SK-N-SH (cell line): ENCODE data around the gene ID4. TPM values are rescaled to one million over a fixed set of nuclear protein-coding genes. Genes with fewer than 3 reads are reported as not detected.

Experiments used
- CTCF ChIA-PET: fragments of 300-600, 350-600 bp; formaldehyde crosslinking; extraction: SDS; loops from one replicate; lab custom pipeline; 2021; lab: Yijun Ruan, JAX
- POLR2A ChIA-PET: fragments of 350-600 bp; sonication (Branson Sonifier 250); formaldehyde crosslinking; extraction: SDS; loops from one replicate; lab custom pipeline; 2020; ENCODE audit warnings: antibody characterized with exemption, inconsistent platforms; lab: Yijun Ruan, JAX
- DNase-seq: peaks from one replicate; pipeline ENCODE4 v3.0.0; 2012
- H2AFZ ChIP-seq: fragments of 200-600 bp; sonication (generic); 2 replicates; pipeline ENCODE4 v1.8.1; 2016; ENCODE audit warnings: antibody characterized with exemption, mild to moderate bottlenecking, low read depth
- H3F3A ChIP-seq: fragments of 200-600 bp; sonication (generic); replicated peaks from 2 replicates; pipeline ENCODE3; 2016; ENCODE audit warnings: antibody characterized with exemption, mild to moderate bottlenecking; ENCODE audit not compliant: insufficient read depth
- H3K27ac ChIP-seq, 2 experiments: fragments of 200-500 bp in 1 of 2; fragments of 200-600 bp in 1 of 2; sonication (Bioruptor generic) in 1 of 2; sonication (generic), shearing (Covaris generic) in 1 of 2; 2 replicates each; pipeline versions ENCODE4 v1.5.1 to v1.6.1; 2014 to 2016; ENCODE audit warnings: low read depth in 2 of 2, inconsistent platforms in 1 of 2, low read length in 1 of 2, mild to moderate bottlenecking in 1 of 2, mixed read lengths in 1 of 2
- H3K27me3 ChIP-seq: fragments of 200-600 bp; sonication (generic), shearing (Covaris generic); 2 replicates; pipeline ENCODE4 v1.6.1; 2016; ENCODE audit warnings: mixed run types; ENCODE audit not compliant: insufficient read depth
- H3K36me3 ChIP-seq, 2 experiments: fragments of 200-500 bp in 1 of 2; fragments of 200-600 bp in 1 of 2; sonication (Bioruptor generic) in 1 of 2; sonication (generic) in 1 of 2; replicated peaks in 1 of 2; 2 replicates each; pipeline versions ENCODE3 to v1.5.1; 2014 to 2016; ENCODE audit warnings: low read length in 1 of 2, mild to moderate bottlenecking in 1 of 2; ENCODE audit not compliant: insufficient read depth in 2 of 2, control insufficient read depth in 1 of 2
- H3K4me1 ChIP-seq, 2 experiments: fragments of 200-500 bp in 1 of 2; fragments of 200-600 bp in 1 of 2; sonication (Bioruptor generic) in 1 of 2; sonication (generic), shearing (Covaris generic) in 1 of 2; 2 replicates each; pipeline versions ENCODE4 v1.5.1 to v1.6.1; 2014 to 2016; ENCODE audit warnings: low read depth in 1 of 2, low read length in 1 of 2, mixed run types in 1 of 2; ENCODE audit not compliant: insufficient read depth in 2 of 2, control insufficient read depth in 1 of 2
- H3K4me2 ChIP-seq: fragments of 200-600 bp; sonication (generic), shearing (Covaris generic); 2 replicates; pipeline ENCODE4 v1.6.1; 2017; ENCODE audit warnings: mixed run types
- H3K4me3 ChIP-seq, 2 experiments: fragments of 200-500 bp in 1 of 2; fragments of 200-600 bp in 1 of 2; sonication (Bioruptor generic) in 1 of 2; sonication (generic), shearing (Covaris generic) in 1 of 2; 2 replicates each; pipeline versions ENCODE4 v1.5.1 to v1.8.1; 2014 to 2016; ENCODE audit warnings: low read depth in 2 of 2, inconsistent platforms in 1 of 2, low read length in 1 of 2, mild to moderate bottlenecking in 1 of 2, mixed read lengths in 1 of 2, moderate library complexity in 1 of 2
- H3K79me2 ChIP-seq: fragments of 200-600 bp; sonication (generic); 2 replicates; pipeline ENCODE4 v1.8.1; 2017; ENCODE audit warnings: mild to moderate bottlenecking; ENCODE audit not compliant: insufficient read depth
- H3K9ac ChIP-seq: fragments of 200-600 bp; sonication (generic); 2 replicates; pipeline ENCODE4 v1.6.1; 2017; ENCODE audit warnings: mixed run types
- H3K9me2 ChIP-seq: fragments of 200-600 bp; sonication (generic); 2 replicates; pipeline ENCODE4 v1.6.1; 2017; ENCODE audit warnings: mixed run types
- H3K9me3 ChIP-seq: fragments of 200-600 bp; sonication (generic); 2 replicates; pipeline ENCODE4 v1.6.1; 2017; ENCODE audit warnings: mixed run types, mild to moderate bottlenecking, moderate library complexity
- H4K20me1 ChIP-seq: fragments of 200-600 bp; sonication (generic); 2 replicates; pipeline ENCODE4 v1.6.1; 2017; ENCODE audit warnings: mild to moderate bottlenecking, mixed run types; ENCODE audit not compliant: insufficient read depth
- ELF1 ChIP-seq: IDR thresholded peaks from 2 replicates; pipeline ENCODE4 v1.4.0; 2012
- EZH2phosphoT487 ChIP-seq: fragments of 200-600 bp; sonication (generic); IDR thresholded peaks from 2 replicates; pipeline ENCODE4 v1.6.1; 2017; ENCODE audit warnings: low read depth, mixed run types, mild to moderate bottlenecking, antibody characterized with exemption, moderate library complexity, borderline replicate concordance
- FOSL2 ChIP-seq: IDR thresholded peaks from 2 replicates; pipeline ENCODE4 v1.4.0; 2012; ENCODE audit warnings: low read depth, mild to moderate bottlenecking, moderate library complexity, borderline replicate concordance
- FOXJ3 ChIP-seq: sonication (generic); formaldehyde crosslinking; IDR thresholded peaks from 2 replicates; pipeline ENCODE4 v1.5.1; 2020; ENCODE audit warnings: mild to moderate bottlenecking, missing genetic modification reagents
- GABPA ChIP-seq: IDR thresholded peaks from 2 replicates; pipeline ENCODE4 v1.4.0; 2012; ENCODE audit warnings: low read depth, mild to moderate bottlenecking
- GATA2 ChIP-seq: sonication (generic); formaldehyde crosslinking; IDR thresholded peaks from 2 replicates; pipeline ENCODE4 v1.5.0; 2020; ENCODE audit warnings: mild to moderate bottlenecking, missing genetic modification reagents
- JUND ChIP-seq: IDR thresholded peaks from 2 replicates; pipeline ENCODE4 v1.4.0; 2012
- MAX ChIP-seq: IDR thresholded peaks from 2 replicates; pipeline ENCODE4 v1.4.0; 2012; ENCODE audit warnings: low read depth
- MXI1 ChIP-seq: IDR thresholded peaks from 2 replicates; pipeline ENCODE4 v1.6.1; 2012; ENCODE audit warnings: mild to moderate bottlenecking, low read depth, low read length, improper control_type of control experiment
- NFIC ChIP-seq: IDR thresholded peaks from 2 replicates; pipeline ENCODE4 v1.4.0; 2012; ENCODE audit warnings: borderline replicate concordance
- NRF1 ChIP-seq: IDR thresholded peaks from 2 replicates; pipeline ENCODE4 v1.6.1; 2012; ENCODE audit warnings: low read depth, mild to moderate bottlenecking, low read length
- PBX3 ChIP-seq: IDR thresholded peaks from 2 replicates; pipeline ENCODE4; 2012
- RCOR1 ChIP-seq: fragments of 150-350 bp; IDR thresholded peaks from 2 replicates; pipeline ENCODE4 v1.6.1; 2017; ENCODE audit warnings: antibody characterized with exemption, low read length
- RFX5 ChIP-seq: IDR thresholded peaks from 2 replicates; pipeline ENCODE4 v1.6.1; 2012; ENCODE audit warnings: mild to moderate bottlenecking, improper control_type of control experiment, low read length
- RXRA ChIP-seq: IDR thresholded peaks from 2 replicates; pipeline ENCODE4 v1.4.0; 2012; ENCODE audit warnings: low read depth, mild to moderate bottlenecking, borderline replicate concordance
- SIN3A ChIP-seq: IDR thresholded peaks from 2 replicates; pipeline ENCODE4 v1.6.1; 2012; ENCODE audit warnings: low read depth, mild to moderate bottlenecking, low read length, moderate library complexity, borderline replicate concordance
- SMC3 ChIP-seq: IDR thresholded peaks from 2 replicates; pipeline ENCODE4 v1.6.1; 2012; ENCODE audit warnings: low read depth, low read length, improper control_type of control experiment
- TAF1 ChIP-seq: IDR thresholded peaks from 2 replicates; pipeline ENCODE4 v1.6.1; 2012; ENCODE audit warnings: low read depth, mild to moderate bottlenecking, low read length, moderate library complexity, borderline replicate concordance
- TCF12 ChIP-seq: IDR thresholded peaks from 2 replicates; pipeline ENCODE4 v1.4.0; 2012
- TEAD4 ChIP-seq: IDR thresholded peaks from 2 replicates; pipeline ENCODE4 v1.4.0; 2012; ENCODE audit warnings: mild to moderate bottlenecking, borderline replicate concordance; ENCODE audit not compliant: insufficient read depth
- USF2 ChIP-seq: fragments of 150-350 bp; IDR thresholded peaks from 2 replicates; pipeline ENCODE4 v1.6.1; 2017; ENCODE audit warnings: antibody characterized with exemption, low read length, low read depth, borderline replicate concordance
- YY1 ChIP-seq: IDR thresholded peaks from 2 replicates; pipeline ENCODE4 v1.4.0; 2012; ENCODE audit warnings: low read depth, mild to moderate bottlenecking
- ZBTB33 ChIP-seq: IDR thresholded peaks from 2 replicates; pipeline ENCODE4 v1.4.0; 2012; ENCODE audit warnings: low read depth, borderline replicate concordance
- WGBS: methylation state at CpG from one replicate; pipeline ENCODE4 v1.1.6; 2017; ENCODE audit warnings: low lambda C conversion rate; 5-methylcytosine and 5-hydroxymethylcytosine counted together
- polyA plus RNA-seq, 3 experiments: library from polyadenylated mRNA; depleted of rRNA; stranded (reverse); fragments of >200 nt; gene quantifications; 2 replicates each; pipeline ENCODE4 v1.2.3, GENCODE V29; 2012
- TF ChIP-seq, protein P1 (sequence below): IDR thresholded peaks from 2 replicates; pipeline ENCODE4 v1.4.0; 2012; ENCODE audit warnings: low read depth, borderline replicate concordance

ID4 gene
- polyA plus RNA-seq, 1 of the 3 experiments (the other 2 are of a cell fraction), result 4.9 TPM

GRCh38 chr6:19805129-19805481 lies 32.1 kb upstream of the ID4 start:
- DNase-seq, result no peak
- WGBS, result 41% methylated on average over 6 of the region's 6 CpGs
- Histone ChIP-seq H4K20me1 (no peaks in the 10 kb centered on the region), H3K4me3 (peak overlapping the region; percentile 57 to 73; a peak in 3 of 4 replicates), H3K9ac (peak overlapping the region; percentile 91), H2AFZ (peak overlapping the region; percentile 36), H3K79me2 (no peaks in the 10 kb centered on the region), H3K27ac (peak overlapping the region; percentile 81 to 100), H3K4me1 (peaks cover 3 to 21% of the 10 kb centered on the region in 2 experiments; a peak in 3 of 4 replicates), H3K9me3 (no peaks in the 10 kb centered on the region), H3K36me3 (no peaks in the 10 kb centered on the region), H3K4me2 (peak overlapping the region; percentile 81), H3K27me3 (no peaks in the 10 kb centered on the region), H3K9me2 (no peaks in the 10 kb centered on the region), H3F3A (peaks cover 23% of the 10 kb centered on the region)
- ChIA-PET POLR2A (no interaction called here), CTCF (no interaction called here)
- TF ChIP-seq RCOR1 (no peak), NFIC (no peak), TCF12 (no peak), TAF1 (no peak), JUND (no peak), USF2 (no peak), RXRA (no peak), SMC3 (no peak), PBX3 (no peak), NRF1 (no peak), RFX5 (no peak), GABPA (no peak), ELF1 (no peak), YY1 (no peak), EZH2phosphoT487 (no peak), MAX (no peak), TEAD4 (no peak), SIN3A (no peak)
- TF ChIP-seq, protein P1, sequence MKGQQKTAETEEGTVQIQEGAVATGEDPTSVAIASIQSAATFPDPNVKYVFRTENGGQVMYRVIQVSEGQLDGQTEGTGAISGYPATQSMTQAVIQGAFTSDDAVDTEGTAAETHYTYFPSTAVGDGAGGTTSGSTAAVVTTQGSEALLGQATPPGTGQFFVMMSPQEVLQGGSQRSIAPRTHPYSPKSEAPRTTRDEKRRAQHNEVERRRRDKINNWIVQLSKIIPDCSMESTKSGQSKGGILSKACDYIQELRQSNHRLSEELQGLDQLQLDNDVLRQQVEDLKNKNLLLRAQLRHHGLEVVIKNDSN, result no peak

DNA sequence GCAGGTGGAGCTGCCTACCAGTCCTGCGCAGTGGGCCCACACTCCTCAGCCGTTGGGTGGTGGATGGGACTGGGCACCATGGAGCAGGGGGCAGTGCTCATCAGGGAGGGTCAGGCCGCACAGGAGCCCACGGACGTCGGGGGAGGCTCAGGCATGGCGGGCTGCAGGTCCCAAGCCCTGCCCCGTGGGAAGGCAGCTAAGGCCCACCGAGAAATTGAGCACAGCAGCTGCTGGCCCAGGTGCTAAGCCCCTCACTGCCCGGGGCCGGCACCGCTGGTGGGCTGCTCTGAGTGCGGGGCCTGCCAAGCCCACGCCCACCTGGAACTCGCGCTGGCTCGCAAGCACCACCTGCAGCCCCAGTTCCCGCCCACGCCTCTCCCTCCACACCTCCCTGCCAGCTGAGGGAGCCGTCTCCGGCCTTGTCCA lies 30.2 kb upstream of the ID4 start:
- Histone ChIP-seq H3K9me3 (no peaks in the 10 kb centered on the region), H3K4me1 (peaks cover 3 to 14% of the 10 kb centered on the region in 2 experiments; a peak in 3 of 4 replicates), H3F3A (peaks cover 23% of the 10 kb centered on the region), H3K27me3 (no peaks in the 10 kb centered on the region), H3K4me3 (no peak overlapping the region), H2AFZ (no peak overlapping the region), H3K36me3 (no peaks in the 10 kb centered on the region), H3K9ac (no peak overlapping the region), H3K9me2 (no peaks in the 10 kb centered on the region), H3K4me2 (no peak overlapping the region), H3K79me2 (no peaks in the 10 kb centered on the region), H4K20me1 (no peaks in the 10 kb centered on the region), H3K27ac (no peak overlapping the region)
- no peak for DNase-seq
- CTCF ChIA-PET, result no interaction called here
- 83% methylated on average over 2 of the region's 21 CpGs for WGBS
- POLR2A ChIA-PET, result no interaction called here
- TF ChIP-seq GABPA (no peak), MXI1 (no peak), USF2 (no peak), RCOR1 (no peak), TCF12 (no peak), ZBTB33 (no peak), FOSL2 (no peak), GATA2 (CRISPR knock-in tag) (no peak), TAF1 (no peak), FOXJ3 (no peak)
- TF ChIP-seq, protein P1, result no peak
